ENCODE data around the gene CTCF. TPM values are rescaled to one million over a fixed set of nuclear protein-coding genes. Genes with fewer than 3 reads are reported as not detected.

Gene CTCF
- total RNA-seq, 6 experiments from 2014 or later, result 22.6 to 31.1 (median 29.4) TPM

DNA sequence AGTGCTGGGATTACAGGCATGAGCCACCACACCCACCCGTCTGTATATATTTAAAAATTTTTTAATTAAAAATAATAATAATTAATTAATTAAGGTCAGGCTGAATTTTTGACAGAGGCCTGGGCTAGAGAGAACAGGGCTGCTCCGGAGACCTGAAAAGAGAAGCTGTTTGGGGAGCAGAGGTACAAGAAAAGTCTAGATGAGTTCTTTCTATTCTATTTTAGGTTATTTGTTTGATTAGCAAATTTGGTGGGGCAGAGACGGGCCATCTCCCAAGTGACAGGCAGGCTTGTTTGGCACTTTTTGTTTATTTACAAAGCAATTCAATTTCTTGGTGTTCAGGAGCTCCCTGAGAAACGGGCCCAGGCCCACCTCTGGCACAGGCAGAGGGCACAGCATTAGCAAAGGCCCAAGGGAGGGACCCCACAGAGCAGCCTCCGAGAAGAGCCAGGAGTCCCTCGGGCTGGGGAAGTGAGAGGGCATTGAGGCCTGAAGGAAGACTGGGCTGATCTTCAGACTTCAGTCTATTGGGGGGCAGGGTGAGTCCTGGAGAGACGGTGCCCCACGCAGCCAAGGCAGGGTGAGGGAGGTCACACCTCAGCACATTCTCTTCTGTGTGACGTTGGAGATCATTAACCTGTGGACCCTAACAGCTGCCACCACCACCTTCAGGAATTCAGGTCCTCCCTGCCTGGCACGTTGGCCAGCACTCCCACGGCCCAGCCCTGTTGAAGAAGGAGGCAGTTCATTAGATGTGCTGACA, 44.5 kb upstream of the CTCF start:
- TF ChIP-seq, protein P1, sequence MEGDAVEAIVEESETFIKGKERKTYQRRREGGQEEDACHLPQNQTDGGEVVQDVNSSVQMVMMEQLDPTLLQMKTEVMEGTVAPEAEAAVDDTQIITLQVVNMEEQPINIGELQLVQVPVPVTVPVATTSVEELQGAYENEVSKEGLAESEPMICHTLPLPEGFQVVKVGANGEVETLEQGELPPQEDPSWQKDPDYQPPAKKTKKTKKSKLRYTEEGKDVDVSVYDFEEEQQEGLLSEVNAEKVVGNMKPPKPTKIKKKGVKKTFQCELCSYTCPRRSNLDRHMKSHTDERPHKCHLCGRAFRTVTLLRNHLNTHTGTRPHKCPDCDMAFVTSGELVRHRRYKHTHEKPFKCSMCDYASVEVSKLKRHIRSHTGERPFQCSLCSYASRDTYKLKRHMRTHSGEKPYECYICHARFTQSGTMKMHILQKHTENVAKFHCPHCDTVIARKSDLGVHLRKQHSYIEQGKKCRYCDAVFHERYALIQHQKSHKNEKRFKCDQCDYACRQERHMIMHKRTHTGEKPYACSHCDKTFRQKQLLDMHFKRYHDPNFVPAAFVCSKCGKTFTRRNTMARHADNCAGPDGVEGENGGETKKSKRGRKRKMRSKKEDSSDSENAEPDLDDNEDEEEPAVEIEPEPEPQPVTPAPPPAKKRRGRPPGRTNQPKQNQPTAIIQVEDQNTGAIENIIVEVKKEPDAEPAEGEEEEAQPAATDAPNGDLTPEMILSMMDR (IDR thresholded peaks at IDR 0.05), result no peak
- no peak overlapping the region for H3K4me3 Mint-ChIP-seq
- H3K9me3 Mint-ChIP-seq, result no peaks in the 10 kb centered on the region
- DNase-seq, result no peak
- H3K27me3 Mint-ChIP-seq (ENCODE audit: insufficient read depth), result peaks cover 3% of the 10 kb centered on the region
- no peaks in the 10 kb centered on the region for H3K36me3 Mint-ChIP-seq (ENCODE audit: low read depth)
- H3K27ac Mint-ChIP-seq, result no peak overlapping the region
- peaks cover 32% of the 10 kb centered on the region for H3K4me1 Mint-ChIP-seq (ENCODE audit: low read depth)

DNA sequence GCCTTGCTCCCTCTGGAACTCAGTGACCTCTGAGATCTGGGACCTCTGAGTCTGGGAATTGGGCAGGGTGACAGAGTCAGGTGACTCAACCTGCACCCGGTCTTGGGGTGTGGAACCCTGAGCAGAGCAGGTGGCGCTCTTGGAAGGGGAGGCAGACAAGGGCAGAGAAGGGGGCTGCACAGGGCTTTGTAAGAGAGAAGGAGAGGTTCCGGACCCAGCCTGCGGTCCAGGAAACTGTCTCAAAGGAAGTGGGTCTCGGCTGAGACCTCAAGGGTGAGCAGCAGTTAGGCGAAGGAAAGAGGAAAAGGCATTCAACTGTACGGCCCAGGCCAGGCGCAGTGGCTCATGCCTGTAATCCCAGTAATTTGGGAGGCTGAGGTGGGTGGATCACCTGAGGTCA, 43.6 kb upstream of the CTCF start:
- peaks cover 3% of the 10 kb centered on the region for H3K27me3 Mint-ChIP-seq (ENCODE audit: insufficient read depth)
- H3K9me3 Mint-ChIP-seq, result no peaks in the 10 kb centered on the region
- DNase-seq, result no peak
- TF ChIP-seq, protein P1 (IDR thresholded peaks at IDR 0.05), result no peak
- H3K4me3 Mint-ChIP-seq, result no peak overlapping the region
- H3K4me1 Mint-ChIP-seq (ENCODE audit: low read depth), result peaks cover 32% of the 10 kb centered on the region
- H3K36me3 Mint-ChIP-seq (ENCODE audit: low read depth), result no peaks in the 10 kb centered on the region
- no peak overlapping the region for H3K27ac Mint-ChIP-seq

DNA sequence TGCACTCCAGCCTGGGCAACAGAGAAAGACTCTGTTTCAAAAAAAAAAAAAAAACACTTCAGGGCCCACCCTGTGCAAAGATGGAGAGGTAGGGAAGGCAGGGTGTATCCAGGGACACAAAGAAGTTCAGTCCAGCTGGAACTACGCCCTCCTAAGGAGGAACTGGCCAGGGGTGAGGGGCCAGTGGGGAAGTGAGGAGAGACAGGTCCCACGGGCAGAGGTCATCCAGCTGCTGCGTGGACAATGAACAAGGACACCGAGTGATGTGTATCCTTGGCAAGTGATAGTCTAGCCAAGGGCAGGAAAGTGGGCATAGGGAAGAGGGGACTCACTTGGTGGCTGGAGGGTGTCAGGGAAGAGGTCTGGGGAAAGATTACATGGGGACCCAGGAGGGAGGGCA, 43.1 kb upstream of the CTCF start:
- Mint-ChIP-seq H3K36me3 (ENCODE audit: low read depth) (no peaks in the 10 kb centered on the region), H3K4me3 (no peak overlapping the region), H3K4me1 (ENCODE audit: low read depth) (peaks cover 32% of the 10 kb centered on the region), H3K9me3 (no peaks in the 10 kb centered on the region), H3K27me3 (ENCODE audit: insufficient read depth) (peaks cover 3% of the 10 kb centered on the region), H3K27ac (no peak overlapping the region)
- no peak for DNase-seq
- TF ChIP-seq, protein P1 (IDR thresholded peaks at IDR 0.05), result no peak

DNA sequence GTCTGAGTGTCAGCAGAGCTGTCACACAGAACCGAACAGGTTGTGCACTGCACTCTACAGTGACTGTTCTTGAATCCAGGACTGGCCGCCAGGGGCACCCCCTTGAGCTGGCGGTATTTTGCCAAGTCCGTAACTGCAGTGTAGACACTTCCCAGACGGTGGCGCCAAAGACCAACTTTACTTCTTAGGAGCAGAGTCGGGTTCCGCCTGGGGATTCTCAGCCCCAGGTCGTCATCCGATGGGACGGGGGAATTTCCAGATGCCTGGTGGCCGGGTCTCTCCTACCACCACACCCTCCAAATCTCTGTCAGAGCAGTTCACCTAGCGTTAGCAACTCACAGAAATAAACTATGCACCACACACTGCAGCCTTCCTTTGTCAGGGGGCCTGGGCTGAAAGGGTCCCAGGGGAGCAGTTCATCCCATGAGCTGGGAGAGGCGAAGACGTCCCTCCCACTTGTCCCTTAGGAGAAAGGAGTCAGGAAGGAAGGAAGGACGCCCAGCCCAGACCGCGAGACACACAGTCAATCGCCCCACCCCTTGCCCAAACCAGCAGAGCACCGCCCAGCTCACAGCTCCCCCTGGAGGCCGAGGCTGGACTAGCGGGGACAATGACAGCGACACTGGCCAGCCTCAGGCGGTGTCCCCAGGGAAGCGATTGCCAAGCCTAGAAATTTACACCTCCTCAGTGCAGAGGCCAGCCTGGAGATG, 41.1 kb upstream of the CTCF start:
- Mint-ChIP-seq H3K27ac (peak overlapping the region; percentile 99), H3K27me3 (ENCODE audit: insufficient read depth) (peaks cover 3% of the 10 kb centered on the region), H3K4me1 (ENCODE audit: low read depth) (peaks cover 35% of the 10 kb centered on the region), H3K4me3 (peak overlapping the region; percentile 95), H3K9me3 (no peaks in the 10 kb centered on the region), H3K36me3 (ENCODE audit: low read depth) (no peaks in the 10 kb centered on the region)
- peak; percentile 93 for DNase-seq
- TF ChIP-seq, protein P1 (IDR thresholded peaks at IDR 0.05), result peak; percentile 90

DNA sequence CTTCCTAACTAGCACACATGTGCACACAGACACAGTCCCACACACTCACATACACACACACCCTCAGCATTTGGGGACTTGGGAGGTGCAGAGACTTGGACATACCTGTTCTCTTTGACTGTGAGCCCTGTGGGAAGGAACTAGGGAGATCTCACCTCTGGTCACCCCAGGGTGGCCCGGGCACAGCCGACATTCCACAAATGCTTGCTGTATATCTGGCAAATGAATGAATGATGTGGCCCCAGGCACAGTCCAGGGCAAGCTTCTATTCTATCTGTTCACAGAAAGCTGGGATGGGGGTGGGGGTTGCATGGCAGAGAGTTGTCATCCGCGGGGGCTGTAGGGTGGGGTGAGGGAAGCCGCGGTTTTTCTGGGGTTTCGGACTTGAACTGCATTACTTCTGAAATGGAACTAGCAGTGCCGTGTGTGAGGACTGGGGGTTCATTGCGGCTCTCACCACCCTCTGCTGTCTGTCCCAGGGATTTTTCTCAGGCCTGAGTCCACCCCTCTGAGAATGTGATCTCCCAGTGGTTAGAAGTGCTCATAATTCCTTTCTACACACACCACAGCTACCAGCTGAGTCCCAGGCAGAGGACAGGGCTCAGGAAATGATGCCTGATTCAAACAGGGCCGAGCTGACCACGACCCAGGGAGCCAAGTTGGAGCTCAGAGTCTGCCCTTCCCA, 37.0 kb upstream of the CTCF start:
- peaks cover 45% of the 10 kb centered on the region for H3K4me1 Mint-ChIP-seq (ENCODE audit: low read depth)
- H3K27ac Mint-ChIP-seq, result no peak overlapping the region; the same call in 1 of the 2 replicates
- peak; percentile 37 for DNase-seq
- H3K36me3 Mint-ChIP-seq (ENCODE audit: low read depth), result no peaks in the 10 kb centered on the region
- H3K9me3 Mint-ChIP-seq, result no peaks in the 10 kb centered on the region
- TF ChIP-seq, protein P1 (IDR thresholded peaks at IDR 0.05), result peak; percentile 25; the same call in 1 of the 2 replicates
- H3K4me3 Mint-ChIP-seq, result no peak overlapping the region
- H3K27me3 Mint-ChIP-seq (ENCODE audit: insufficient read depth), result no peaks in the 10 kb centered on the region; the same call in none of the 2 replicates

Measured in HFFc6 (cell line).